Ishikawa (cell line): ENCODE measurements around the gene ARHGAP31.

Experiments used
- CEBPB ChIP-seq: IDR thresholded peaks from 2 replicates; pipeline ENCODE4 v1.6.1; 2012
- CREB1 ChIP-seq: IDR thresholded peaks from 2 replicates; pipeline ENCODE4 v1.6.1; 2012; ENCODE audit warnings: low read depth
- EGR1 ChIP-seq: IDR thresholded peaks from 2 replicates; pipeline ENCODE4 v1.6.1; 2012
- EP300 ChIP-seq: IDR thresholded peaks from 2 replicates; pipeline ENCODE4 v1.6.1; 2012; ENCODE audit warnings: borderline replicate concordance
- FOXM1 ChIP-seq: IDR thresholded peaks from 2 replicates; pipeline ENCODE4 v1.6.1; 2012; ENCODE audit warnings: low read depth, borderline replicate concordance
- MAX ChIP-seq: IDR thresholded peaks from 2 replicates; pipeline ENCODE4 v1.6.1; 2012
- NFIC ChIP-seq: IDR thresholded peaks from 2 replicates; pipeline ENCODE4 v1.6.1; 2012
- RAD21 ChIP-seq: IDR thresholded peaks from 2 replicates; pipeline ENCODE4 v1.6.1; 2012; ENCODE audit warnings: low read depth
- REST ChIP-seq: IDR thresholded peaks from 2 replicates; pipeline ENCODE4 v1.6.1; 2012; ENCODE audit warnings: low read depth, mild to moderate bottlenecking
- TAF1 ChIP-seq: IDR thresholded peaks from 2 replicates; pipeline ENCODE4 v1.6.1; 2012; ENCODE audit warnings: low read depth, mild to moderate bottlenecking
- TCF12 ChIP-seq: IDR thresholded peaks from 2 replicates; pipeline ENCODE4 v1.6.1; 2012; ENCODE audit warnings: low read depth
- TEAD4 ChIP-seq: IDR thresholded peaks from 2 replicates; pipeline ENCODE4 v1.6.1; 2012
- USF1 ChIP-seq: IDR thresholded peaks from 2 replicates; pipeline ENCODE4 v1.6.1; 2012
- YY1 ChIP-seq: IDR thresholded peaks from 2 replicates; pipeline ENCODE4 v1.6.1; 2012; ENCODE audit warnings: low read depth
- ZBTB7A ChIP-seq: IDR thresholded peaks from 2 replicates; pipeline ENCODE4 v1.6.1; 2012; ENCODE audit warnings: low read depth

ARHGAP31 gene

GRCh38 chr3:119293871-119294695 is at the start of gene ARHGAP31:
TSS of gene ARHGAP31 (plus strand) at chr3:119294383. CDS start at chr3:119294905, 522 bp downstream.
- TF ChIP-seq ZBTB7A (peak; percentile 89), FOXM1 (no peak)

GRCh38 chr3:119245778-119246177 is 48.4 kb upstream of the ARHGAP31 start:
- TF ChIP-seq CREB1 (no peak), EP300 (no peak), NFIC (peak; percentile 68), ZBTB7A (no peak)

GRCh38 chr3:119255214-119255613 is 39.0 kb upstream of the ARHGAP31 start:
- TF ChIP-seq CREB1 (no peak), CEBPB (no peak), USF1 (no peak), RAD21 (no peak), EGR1 (no peak), NFIC (no peak), MAX (no peak), FOXM1 (no peak), ZBTB7A (no peak), EP300 (no peak), TAF1 (no peak), TEAD4 (no peak), YY1 (no peak), REST (no peak), TCF12 (no peak)

- TF ChIP-seq USF1 (no peak), FOXM1 (no peak), MAX (no peak), REST (no peak), RAD21 (no peak), EP300 (no peak), NFIC (no peak)
Observed at GRCh38 chr3:119257111-119257510, 37.1 kb upstream of the ARHGAP31 start.

- TF ChIP-seq FOXM1 (no peak), EP300 (no peak), USF1 (no peak), TCF12 (no peak), ZBTB7A (no peak), CEBPB (no peak), TAF1 (no peak)
Observed at GRCh38 chr3:119257654-119258410, 36.4 kb upstream of the ARHGAP31 start.

GRCh38 chr3:119258915-119259314 is 35.3 kb upstream of the ARHGAP31 start:
- no peak for TF ChIP-seq TEAD4
- no peak for TF ChIP-seq EGR1
- no peak for TF ChIP-seq FOXM1
- TF ChIP-seq CREB1: no peak
- no peak for TF ChIP-seq USF1
- TF ChIP-seq TCF12: no peak
- TF ChIP-seq REST: no peak
- TF ChIP-seq MAX: no peak
- no peak for TF ChIP-seq TAF1
- no peak for TF ChIP-seq YY1
- TF ChIP-seq CEBPB: no peak
- no peak for TF ChIP-seq NFIC
- TF ChIP-seq ZBTB7A: no peak
- TF ChIP-seq RAD21: no peak
- TF ChIP-seq EP300: no peak
